K562 (cell line): ENCODE results near the gene GLDN. TPM values are rescaled to one million over a fixed set of nuclear protein-coding genes. Genes with fewer than 3 reads are reported as not detected.

Experiments used
- ATAC-seq: fragments of 200-7000 bp; cut with Tn5 transposase; 3 replicates; pipeline ENCODE4 v1.9.1; 2020; ENCODE audit warnings: moderate library complexity
- BruUV-seq: library from RNA; stranded (reverse); fragments of 400-500 nt; replicated peaks from 2 replicates; lab custom pipeline; 2021; lab: Mats Ljungman, UMichigan
- CTCF ChIA-PET: fragments of 300-600 bp; formaldehyde crosslinking; extraction: SDS; loops from one replicate; lab custom pipeline; 2021; ENCODE audit warnings: low intra/inter-chr PET ratio; lab: Yijun Ruan, JAX
- POLR2A ChIA-PET: fragments of 300-600, 350-650 bp; sonication (Branson Sonifier 250); formaldehyde crosslinking; extraction: SDS; loops from one replicate; lab custom pipeline; 2021; ENCODE audit warnings: antibody characterized with exemption, inconsistent platforms; lab: Yijun Ruan, JAX
- DNase-seq, 4 experiments: peaks; one replicate each; pipeline versions ENCODE4 v3.0.0 to v3.0.0-alpha.2; 2011 to 2018; ENCODE audit warnings: low spot score in 3 of 4, mixed read lengths in 3 of 4; ENCODE audit errors: extremely low read depth in 1 of 4
- FAIRE-seq: peaks from 2 replicates; lab custom pipeline; 2011; peaks lifted over from hg19 to GRCh38; lab: Jason Lieb, UNC
- H2AFZ ChIP-seq: 2 replicates; pipeline ENCODE4 v1.6.0; 2011; ENCODE audit warnings: low read depth, low read length, control low read depth, inconsistent platforms
- H3K27ac ChIP-seq: fragments of 200-600 bp; 3 replicates; pipeline ENCODE4 v1.8.0; 2011; ENCODE audit warnings: low read depth, mild to moderate bottlenecking, control low read depth, inconsistent platforms, low read length, moderate library complexity, mixed read lengths; ENCODE audit errors: extremely low read depth
- H3K27me3 ChIP-seq, 2 experiments: fragments of 300-600 bp in 1 of 2; 2 replicates in 1 of 2; 3 replicates in 1 of 2; pipeline versions ENCODE4 v1.6.0 to v1.8.0; 2011; ENCODE audit warnings: inconsistent platforms in 2 of 2, low read length in 2 of 2, mild to moderate bottlenecking in 1 of 2, mixed read lengths in 1 of 2, moderate library complexity in 1 of 2; ENCODE audit not compliant: control insufficient read depth in 2 of 2, insufficient read depth in 2 of 2
- H3K36me3 ChIP-seq: fragments of 300-600 bp; 3 replicates; pipeline ENCODE4 v1.8.0; 2011; ENCODE audit warnings: mild to moderate bottlenecking, low read length, inconsistent platforms; ENCODE audit not compliant: control insufficient read depth, insufficient read depth
- H3K4me1 ChIP-seq, 2 experiments: fragments of 200-600 bp in 1 of 2; replicated peaks in 1 of 2; 2 replicates in 1 of 2; 3 replicates in 1 of 2; pipeline versions ENCODE4 v1.5.1 to v1.8.0; 2011; ENCODE audit warnings: inconsistent platforms in 2 of 2, low read length in 2 of 2, mild to moderate bottlenecking in 1 of 2, mixed read lengths in 1 of 2, moderate library complexity in 1 of 2; ENCODE audit not compliant: control insufficient read depth in 2 of 2, insufficient read depth in 2 of 2
- H3K4me2 ChIP-seq: 2 replicates; pipeline ENCODE4 v1.6.1; 2011; ENCODE audit warnings: low read length, control low read depth, inconsistent platforms, mixed read lengths; ENCODE audit not compliant: insufficient read depth
- H3K4me3 ChIP-seq: fragments of 200-600 bp; sonication (generic), shearing (Covaris generic); 2 replicates; pipeline ENCODE4 v1.5.1; 2016; ENCODE audit warnings: control low read depth, inconsistent platforms
- H3K79me2 ChIP-seq: fragments of 200-600 bp; 3 replicates; pipeline ENCODE4 v1.8.0; 2011; ENCODE audit warnings: low read length, inconsistent platforms; ENCODE audit not compliant: control insufficient read depth, insufficient read depth
- H3K9ac ChIP-seq, 2 experiments: 2 replicates each; pipeline versions ENCODE4 v1.6.0 to v1.6.1; 2011; ENCODE audit warnings: low read depth in 2 of 2, low read length in 2 of 2, control low read depth in 1 of 2, inconsistent platforms in 1 of 2, mild to moderate bottlenecking in 1 of 2, mixed read lengths in 1 of 2; ENCODE audit not compliant: insufficient read depth in 1 of 2
- H3K9me1 ChIP-seq: one replicate; pipeline ENCODE4 v1.6.0; 2011; ENCODE audit warnings: inconsistent platforms, mild to moderate bottlenecking, low read length, moderate library complexity; ENCODE audit not compliant: control insufficient read depth, insufficient read depth
- H3K9me3 ChIP-seq: replicated peaks from 2 replicates; pipeline ENCODE4 v1.5.1; 2011; ENCODE audit warnings: low read depth, low read length, inconsistent platforms; ENCODE audit not compliant: control insufficient read depth, insufficient read depth
- H4K20me1 ChIP-seq: replicated peaks from 2 replicates; pipeline ENCODE4 v1.6.1; 2011; ENCODE audit warnings: low read length, inconsistent platforms, mixed read lengths; ENCODE audit not compliant: control insufficient read depth, insufficient read depth
- ETV1 ChIP-seq: fragments of 450-650 bp; conservative IDR thresholded peaks from 2 replicates; pipeline ENCODE4 v1.6.1; 2016; ENCODE audit warnings: missing genetic modification characterization, control low read depth, low read depth, missing compliant biosample characterization
- FOXP1 ChIP-seq: sonication (generic); formaldehyde crosslinking; IDR thresholded peaks from 2 replicates; pipeline ENCODE4 v1.8.0; 2022; ENCODE audit warnings: mild to moderate bottlenecking, missing genetic modification reagents
- KAT8 ChIP-seq: fragments of 450-650 bp; IDR thresholded peaks from 2 replicates; pipeline ENCODE4 v1.6.1; 2016; ENCODE audit warnings: low read depth, mild to moderate bottlenecking
- PCBP2 ChIP-seq: fragments of 200-400 bp; formaldehyde crosslinking; IDR thresholded peaks from 2 replicates; pipeline ENCODE4 v1.6.1; 2018; ENCODE audit warnings: low read length, low read depth, mild to moderate bottlenecking, moderate library complexity; ENCODE audit not compliant: poor library complexity, severe bottlenecking
- PHF21A ChIP-seq: fragments of 450-650 bp; IDR thresholded peaks from 2 replicates; pipeline ENCODE4 v1.6.1; 2017; ENCODE audit warnings: low read depth, borderline replicate concordance
- TAL1 ChIP-seq: fragments of 450-650 bp; IDR thresholded peaks from 2 replicates; pipeline ENCODE4 v1.6.1; 2016; ENCODE audit warnings: mild to moderate bottlenecking
- WGBS: fragments of 100-300 bp; shearing (Covaris generic); methylation state at CpG from one replicate; pipeline ENCODE4 v1.1.6; 2016; ENCODE audit warnings: low coverage, mixed read lengths; ENCODE audit not compliant: insufficient coverage; ENCODE audit errors: missing lambda C conversion rate; 5-methylcytosine and 5-hydroxymethylcytosine counted together
- in situ Hi-C: fragments of 300-500 bp; cut with MboI; formaldehyde crosslinking; loops from 4 replicates; pipeline ENCODE4 v1.15.0; 2018; ENCODE audit warnings: inconsistent platforms, mixed read lengths
- intact Hi-C: fragments of 100-400 bp; cut with micrococcal nuclease; formaldehyde crosslinking; loops from 2 replicates; pipeline ENCODE4 v1.14.2; 2022
- polyA plus RNA-seq, 8 experiments: library from polyadenylated mRNA; depleted of rRNA in 4 of 8; stranded (reverse) in 5 of 8; unstranded in 3 of 8; fragments of >200 nt; fragmentation: Nextera tagmentation in 2 of 8; fragmentation: Illumina TruSeq in 1 of 8; extraction: Ambion mirVana in 2 of 8; extraction: Trizol in 1 of 8; gene quantifications; 2 replicates each; pipeline versions ENCODE4 v1.2.1 to v1.2.3, GENCODE V29; 2011 to 2014; ENCODE audit warnings: inconsistent platforms in 1 of 8, missing spikeins in 1 of 8
- total RNA-seq, 7 experiments: library from RNA; depleted of rRNA in 6 of 7; stranded (reverse); fragments of >200 nt in 6 of 7; fragmentation: Illumina TruSeq in 2 of 7; extraction: Trizol in 2 of 7; gene quantifications; 2 replicates each; pipeline versions ENCODE4 v1.2.1 to v1.2.3, GENCODE V29; 2011 to 2021; ENCODE audit warnings: low replicate concordance in 1 of 7

GLDN gene
- total and polyA plus RNA-seq, 9 of the 15 experiments (the other 6 are each of a cell fraction or from before 2014, with no cell fraction given) = 0.05 to 0.33 (median 0.18) TPM

DNA sequence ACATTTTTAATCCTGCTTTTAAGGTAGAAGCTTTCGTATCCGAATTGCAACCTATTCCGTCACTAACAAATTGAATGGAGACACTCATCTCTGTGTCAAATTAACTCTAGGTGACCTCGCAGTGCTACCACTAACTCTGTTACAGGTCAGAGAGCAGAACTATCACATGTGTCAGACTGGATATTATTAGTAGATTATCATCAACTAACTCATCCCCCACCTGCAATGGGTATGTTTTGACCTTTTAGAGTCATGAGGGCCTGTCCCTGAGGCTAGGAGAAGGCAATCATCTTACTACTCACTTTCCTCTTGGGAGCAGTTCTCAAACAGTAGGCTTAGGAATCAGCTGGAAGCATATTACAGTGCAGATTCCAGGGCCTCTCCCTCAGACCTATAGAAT lies 2.0 kb downstream of the GLDN start:
- in situ Hi-C loops (no loop called here), intact Hi-C loops (no loop called here)
- CTCF ChIA-PET = no interaction called here
- H3K9me3 ChIP-seq = no peaks in the 10 kb centered on the region
- H4K20me1 ChIP-seq = no peaks in the 10 kb centered on the region
- peaks cover 0 to 5% of the 10 kb centered on the region in 2 experiments; a peak in 1 of 5 replicates for H3K4me1 ChIP-seq
- H2AFZ ChIP-seq = no peak overlapping the region
- peaks cover 22 to 25% of the 10 kb centered on the region in 2 experiments; a peak in 4 of 5 replicates for H3K27me3 ChIP-seq
- no peak overlapping the region for H3K9ac ChIP-seq
- DNase-seq (no peak), ATAC-seq (no peak), FAIRE-seq (no peak)
- whole genome bisulfite sequencing = 6% methylated on average over 4 of the region's 4 CpGs
- no peaks in the 10 kb centered on the region for H3K79me2 ChIP-seq
- H3K36me3 ChIP-seq = no peaks in the 10 kb centered on the region
- no peak overlapping the region for H3K27ac ChIP-seq
- no TSS peak for BruUV-seq
- no peaks in the 10 kb centered on the region for H3K9me1 ChIP-seq
- POLR2A ChIA-PET = interaction anchor here (0.5 to 1.1 kb wide), 4 partner anchors 13 to 574 kb away, joined by 3 to 5 read pairs (median 4); no protein-coding TSS in a partner anchor
- TF ChIP-seq FOXP1 (CRISPR knock-in tag) = no peak
- TF ChIP-seq KAT8 = no peak
- no peak for TF ChIP-seq PHF21A
- TF ChIP-seq PCBP2 = no peak
- TF ChIP-seq ETV1 (tag) = no peak
- H3K4me3 ChIP-seq = no peak overlapping the region
- no peak overlapping the region for H3K4me2 ChIP-seq

DNA sequence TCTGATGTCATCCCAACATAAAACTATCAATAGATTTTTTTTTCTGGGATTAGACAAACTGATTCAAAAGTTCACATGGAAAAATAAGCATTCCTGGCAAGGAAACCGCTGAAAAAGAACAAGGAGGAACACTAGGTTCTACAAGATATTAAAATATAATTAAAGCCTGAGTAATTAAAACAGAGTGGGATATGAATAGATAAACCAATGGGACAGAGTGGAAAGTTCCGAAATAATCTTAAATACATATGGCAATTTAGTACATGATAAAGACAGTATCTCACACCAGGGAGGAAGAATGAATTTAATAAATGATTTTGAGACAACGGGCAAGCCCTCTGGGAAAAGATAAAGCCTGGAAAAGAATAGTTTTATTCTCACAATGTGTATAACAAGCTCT lies 4.7 kb downstream of the GLDN start:
- CTCF ChIA-PET = no interaction called here
- in situ Hi-C loops = no loop called here
- H3K9me3 ChIP-seq = no peaks in the 10 kb centered on the region
- no peak for DNase-seq
- intact Hi-C loops = no loop called here
- WGBS = 1% methylated on average over 3 of the region's 3 CpGs
- no peak for TF ChIP-seq TAL1
- TF ChIP-seq, all 486 proteins: peak for 0
- no peak overlapping the region for H3K9ac ChIP-seq
- POLR2A ChIA-PET = no interaction called here
- H3K36me3 ChIP-seq = no peaks in the 10 kb centered on the region
- ATAC-seq (no peak), FAIRE-seq (no peak)
- no peak overlapping the region for H3K27ac ChIP-seq
- H3K4me1 ChIP-seq = peaks cover 0 to 5% of the 10 kb centered on the region in 2 experiments; a peak in 1 of 5 replicates
- H2AFZ ChIP-seq = no peak overlapping the region
- H3K79me2 ChIP-seq = no peaks in the 10 kb centered on the region
- no peaks in the 10 kb centered on the region for H4K20me1 ChIP-seq
- no peak overlapping the region for H3K4me2 ChIP-seq
- H3K9me1 ChIP-seq = no peaks in the 10 kb centered on the region
- BruUV-seq = no TSS peak
- peaks cover 17 to 29% of the 10 kb centered on the region in 2 experiments; a peak in 4 of 5 replicates for H3K27me3 ChIP-seq
- H3K4me3 ChIP-seq = no peak overlapping the region
